Ovary (tissue), 3 donors: ENCODE data around the gene RBM6.

Source experiments
- POLR2A ChIP-seq: fragments of 450-650 bp; IDR thresholded peaks from one replicate; pipeline ENCODE4 v1.6.1; 2017; ENCODE audit warnings: antibody characterized with exemption, mild to moderate bottlenecking, moderate library complexity
- TF ChIP-seq, protein P1 (sequence below), 3 donors: fragments of 450-650 bp in 2 of 3; fragments of 200-600 bp in 1 of 3; IDR thresholded peaks; one replicate each; pipeline versions ENCODE4 v1.5.1 to v1.8.0; 2016 to 2022; ENCODE audit warnings: antibody characterized with exemption in 3 of 3, mild to moderate bottlenecking in 1 of 3
- donor health status: DM: no; HTN: no; CAD: no.

DNA sequence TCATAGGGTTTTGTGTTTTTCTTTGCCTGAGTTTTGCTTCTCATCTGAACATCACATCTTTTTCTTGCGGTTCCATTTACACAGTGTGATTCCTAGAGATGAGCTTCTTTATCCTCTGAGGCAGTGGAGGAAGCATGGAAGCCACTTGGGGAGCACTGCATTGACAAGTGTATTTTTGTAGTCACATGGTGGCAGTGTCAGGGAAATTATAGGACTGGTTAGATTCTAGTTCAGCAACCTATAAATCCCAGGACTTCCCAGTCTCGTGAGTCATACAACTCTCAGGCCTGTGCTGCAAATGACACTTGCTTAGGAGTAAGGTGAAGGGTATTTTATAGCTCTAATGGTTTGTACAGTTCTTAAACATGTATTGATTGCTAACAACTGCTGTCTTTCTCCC is 58.4 kb downstream of the RBM6 start:
- TF ChIP-seq POLR2A = no peak
- TF ChIP-seq, protein P1, sequence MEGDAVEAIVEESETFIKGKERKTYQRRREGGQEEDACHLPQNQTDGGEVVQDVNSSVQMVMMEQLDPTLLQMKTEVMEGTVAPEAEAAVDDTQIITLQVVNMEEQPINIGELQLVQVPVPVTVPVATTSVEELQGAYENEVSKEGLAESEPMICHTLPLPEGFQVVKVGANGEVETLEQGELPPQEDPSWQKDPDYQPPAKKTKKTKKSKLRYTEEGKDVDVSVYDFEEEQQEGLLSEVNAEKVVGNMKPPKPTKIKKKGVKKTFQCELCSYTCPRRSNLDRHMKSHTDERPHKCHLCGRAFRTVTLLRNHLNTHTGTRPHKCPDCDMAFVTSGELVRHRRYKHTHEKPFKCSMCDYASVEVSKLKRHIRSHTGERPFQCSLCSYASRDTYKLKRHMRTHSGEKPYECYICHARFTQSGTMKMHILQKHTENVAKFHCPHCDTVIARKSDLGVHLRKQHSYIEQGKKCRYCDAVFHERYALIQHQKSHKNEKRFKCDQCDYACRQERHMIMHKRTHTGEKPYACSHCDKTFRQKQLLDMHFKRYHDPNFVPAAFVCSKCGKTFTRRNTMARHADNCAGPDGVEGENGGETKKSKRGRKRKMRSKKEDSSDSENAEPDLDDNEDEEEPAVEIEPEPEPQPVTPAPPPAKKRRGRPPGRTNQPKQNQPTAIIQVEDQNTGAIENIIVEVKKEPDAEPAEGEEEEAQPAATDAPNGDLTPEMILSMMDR (IDR thresholded peaks at IDR 0.05) = no peak
